ENCODE results near the gene AIDA. TPM values are rescaled to one million over a fixed set of nuclear protein-coding genes. Genes with fewer than 3 reads are reported as not detected.

The AIDA gene
- total RNA-seq, 2 experiments from 2014 or later: 54.3 to 61.6 TPM

GRCh38 chr1:222713091-222713961 is 1.0 kb upstream of the AIDA start:
- TF ChIP-seq CTCF (IDR thresholded peaks at IDR 0.05): no peak
- H3K27ac Mint-ChIP-seq: peak overlapping the region; percentile 100
- no peaks in the 10 kb centered on the region for H3K9me3 Mint-ChIP-seq
- H3K36me3 Mint-ChIP-seq (ENCODE audit: low read depth): peaks cover 46% of the 10 kb centered on the region
- H3K27me3 Mint-ChIP-seq: no peaks in the 10 kb centered on the region
- peak; percentile 95 for DNase-seq
- peak overlapping the region; percentile 94 for H3K4me3 Mint-ChIP-seq
- POLR2A ChIA-PET: interaction anchor here (0.6 to 2.4 kb wide), 10 partner anchors 8 to 108 kb away, joined by 3 to 23 read pairs (median 5); no protein-coding TSS in a partner anchor
- CTCF ChIA-PET: interaction anchor here (0.8 to 1.8 kb wide), 4 partner anchors 8 to 411 kb away, joined by 4 to 7 read pairs (median 5); no protein-coding TSS in a partner anchor
- peak; percentile 73 for ATAC-seq
- H3K4me1 Mint-ChIP-seq (ENCODE audit: low read depth): peaks cover 41% of the 10 kb centered on the region
- intact Hi-C loops (cut with micrococcal nuclease): loop anchor here (5.0 to 10.0 kb wide), 2 partner anchors 56 to 249 kb away; no protein-coding TSS in a partner anchor

DNA sequence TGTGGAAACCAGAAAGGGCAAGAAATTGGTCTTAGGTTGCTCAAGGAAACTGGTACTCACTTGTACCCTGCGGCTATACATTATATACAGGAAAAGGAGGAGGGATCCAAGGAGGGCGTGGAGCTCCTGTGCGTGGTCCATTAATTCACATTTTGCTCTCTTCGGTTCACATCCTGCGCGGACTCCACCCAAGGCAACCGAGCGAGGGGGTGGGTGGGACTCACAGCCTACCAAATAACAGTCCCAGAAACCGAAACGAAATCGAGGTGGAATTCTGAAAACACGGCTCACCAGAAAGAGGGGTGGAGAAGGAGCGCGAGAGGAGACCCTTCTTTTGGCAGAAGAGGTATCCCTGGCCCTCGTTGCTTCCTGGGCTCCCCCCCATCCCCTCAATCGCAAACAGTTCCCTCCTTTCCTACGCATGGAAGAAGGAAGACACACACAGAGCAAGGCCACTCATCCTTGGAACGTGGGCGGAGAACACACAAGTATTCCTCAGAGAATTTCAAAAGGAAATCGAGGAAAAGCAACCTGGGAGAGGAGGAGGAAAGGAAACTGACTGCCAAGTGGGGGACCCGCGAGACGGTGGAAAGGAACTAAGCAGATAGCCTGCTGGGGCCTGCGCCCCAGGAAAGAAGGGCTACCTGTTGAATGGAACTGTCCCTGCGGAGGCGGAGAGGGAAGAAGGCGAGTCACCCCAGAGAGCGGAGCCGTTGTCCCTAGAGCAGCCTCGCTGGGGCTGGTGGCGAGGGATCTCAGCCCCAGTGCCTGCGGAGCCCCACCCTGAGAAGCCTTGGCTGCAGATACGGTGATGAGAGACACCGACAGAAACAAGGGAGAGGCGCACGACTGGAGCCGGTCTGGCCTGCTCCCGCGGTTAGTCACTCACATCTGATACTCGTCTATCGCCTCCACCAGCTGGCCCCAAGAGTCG is 705 bp downstream of the AIDA start:
- Mint-ChIP-seq H3K4me3 (peak overlapping the region; percentile 94), H3K27me3 (no peaks in the 10 kb centered on the region), H3K9me3 (no peaks in the 10 kb centered on the region), H3K27ac (peak overlapping the region; percentile 100), H3K4me1 (ENCODE audit: low read depth) (peaks cover 41% of the 10 kb centered on the region), H3K36me3 (ENCODE audit: low read depth) (peaks cover 46% of the 10 kb centered on the region)
- peak; percentile 75 for DNase-seq
- TF ChIP-seq CTCF (IDR thresholded peaks at IDR 0.05): no peak
- ChIA-PET POLR2A (interaction anchor here (1.0 to 2.4 kb wide), 6 partner anchors 16 to 68 kb away, joined by 3 to 23 read pairs (median 6); no protein-coding TSS in a partner anchor), CTCF (interaction anchor here (1.1 to 1.8 kb wide), 2 partner anchors 77 kb away, joined by 4 to 7 read pairs; no protein-coding TSS in a partner anchor)
- ATAC-seq: peak; percentile 45
- intact Hi-C loops (cut with micrococcal nuclease): loop anchor here (5.0 to 10.0 kb wide), 2 partner anchors 54 to 247 kb away; no protein-coding TSS in a partner anchor

GRCh38 chr1:222709700-222710153 is 2.6 kb downstream of the AIDA start:
- H3K4me1 Mint-ChIP-seq (ENCODE audit: low read depth): peaks cover 54% of the 10 kb centered on the region
- DNase-seq (no peak), ATAC-seq (no peak)
- H3K36me3 Mint-ChIP-seq (ENCODE audit: low read depth): peaks cover 49% of the 10 kb centered on the region
- intact Hi-C loops (cut with micrococcal nuclease): loop anchor here (5.0 to 10.0 kb wide), 2 partner anchors 52 to 245 kb away; no protein-coding TSS in a partner anchor
- ChIA-PET POLR2A (no interaction called here), CTCF (interaction anchor here (1.0 kb wide), 1 partner anchor 177 kb away, joined by 3 read pairs; no protein-coding TSS in a partner anchor)
- TF ChIP-seq CTCF (IDR thresholded peaks at IDR 0.05): no peak
- peak overlapping the region; percentile 94 for H3K4me3 Mint-ChIP-seq
- H3K27ac Mint-ChIP-seq: no peak overlapping the region
- no peaks in the 10 kb centered on the region for H3K9me3 Mint-ChIP-seq
- H3K27me3 Mint-ChIP-seq: no peaks in the 10 kb centered on the region

DNA sequence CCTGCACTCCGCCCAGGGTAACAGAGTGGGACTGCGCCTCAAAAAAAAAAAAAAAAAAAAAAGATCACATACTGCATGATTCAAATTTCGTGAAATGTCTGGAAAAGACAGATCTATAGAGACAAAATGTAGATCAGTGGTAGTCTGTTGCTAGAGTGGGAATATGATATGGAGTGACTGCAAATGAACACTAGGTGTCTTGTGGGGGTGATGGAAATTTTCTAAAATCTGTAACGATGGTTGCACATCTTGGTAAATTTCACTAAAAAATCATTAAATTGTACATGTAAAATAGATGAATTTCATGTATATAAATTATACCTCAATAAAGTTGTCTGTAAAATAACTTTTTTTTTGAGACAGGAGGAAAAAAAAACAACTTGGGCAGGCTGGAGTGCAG is 5.5 kb downstream of the AIDA start:
- DNase-seq (no peak), ATAC-seq (no peak)
- peaks cover 4% of the 10 kb centered on the region for H3K9me3 Mint-ChIP-seq
- intact Hi-C loops (cut with micrococcal nuclease): no loop called here
- H3K27ac Mint-ChIP-seq: no peak overlapping the region
- H3K4me1 Mint-ChIP-seq (ENCODE audit: low read depth): peaks cover 58% of the 10 kb centered on the region
- no peak for TF ChIP-seq CTCF (IDR thresholded peaks at IDR 0.05)
- ChIA-PET CTCF (interaction anchor here (0.8 kb wide), 1 partner anchor 13 kb away, joined by 3 read pairs; no protein-coding TSS in a partner anchor), POLR2A (no interaction called here)
- H3K27me3 Mint-ChIP-seq: no peaks in the 10 kb centered on the region
- H3K4me3 Mint-ChIP-seq: no peak overlapping the region
- H3K36me3 Mint-ChIP-seq (ENCODE audit: low read depth): peaks cover 50% of the 10 kb centered on the region
